ENCODE measurements around the gene KIAA1328.

The KIAA1328 gene

GRCh38 chr18:37230768-37231167 lies 401.8 kb downstream of the KIAA1328 start:
- Histone ChIP-seq H3K36me3 (ENCODE audit: insufficient read depth, low read length) (no peaks in the 10 kb centered on the region), H3K27me3 (ENCODE audit: control insufficient read depth, insufficient read depth, low read length) (no peaks in the 10 kb centered on the region), H3K4me2 (ENCODE audit: low read length) (no peak overlapping the region), H3K4me3 (ENCODE audit: low read length) (no peak overlapping the region), H3K9me3 (replicated peaks; ENCODE audit: low read length) (no peaks in the 10 kb centered on the region), H3K4me1 (ENCODE audit: control insufficient read depth, insufficient read depth, low read length) (no peaks in the 10 kb centered on the region), H3K9ac (ENCODE audit: low read depth, low read length) (no peak overlapping the region)

GRCh38 chr18:37231251-37231650 lies 402.3 kb downstream of the KIAA1328 start:
- H3K9me3 ChIP-seq (replicated peaks; ENCODE audit: low read length), result no peaks in the 10 kb centered on the region
- H3K4me3 ChIP-seq (ENCODE audit: low read length), result no peak overlapping the region
- H3K9ac ChIP-seq (ENCODE audit: low read depth, low read length), result no peak overlapping the region
- no peaks in the 10 kb centered on the region for H3K4me1 ChIP-seq (ENCODE audit: control insufficient read depth, insufficient read depth, low read length)
- no peak overlapping the region for H3K4me2 ChIP-seq (ENCODE audit: low read length)
- no peaks in the 10 kb centered on the region for H3K36me3 ChIP-seq (ENCODE audit: insufficient read depth, low read length)
- no peaks in the 10 kb centered on the region for H3K27me3 ChIP-seq (ENCODE audit: control insufficient read depth, insufficient read depth, low read length)

DNA sequence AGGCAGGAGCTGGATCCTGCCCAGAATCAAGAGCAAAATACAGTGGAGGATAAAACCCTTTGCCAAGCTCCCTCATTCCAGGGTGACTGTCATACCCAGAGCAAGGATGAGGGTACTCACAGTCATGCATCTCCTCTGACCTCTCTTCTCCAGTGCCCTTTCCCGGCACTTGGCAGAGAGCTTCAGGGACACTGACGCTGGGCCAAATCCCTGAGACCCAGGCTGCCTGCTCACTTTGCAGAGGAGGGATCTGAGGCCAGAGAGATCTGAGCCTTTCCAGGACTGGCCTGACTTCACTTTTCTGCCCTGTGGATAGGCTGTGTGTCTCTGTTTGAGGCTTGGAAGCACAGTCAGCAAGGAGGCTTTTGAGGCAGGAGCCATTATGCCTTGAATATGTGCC lies 406.7 kb downstream of the KIAA1328 start:
- Histone ChIP-seq H3K4me3 (ENCODE audit: low read length) (no peak overlapping the region), H3K27me3 (ENCODE audit: control insufficient read depth, insufficient read depth, low read length) (no peaks in the 10 kb centered on the region), H3K4me2 (ENCODE audit: low read length) (no peak overlapping the region), H3K36me3 (ENCODE audit: insufficient read depth, low read length) (no peaks in the 10 kb centered on the region), H3K9ac (ENCODE audit: low read depth, low read length) (no peak overlapping the region), H3K4me1 (ENCODE audit: control insufficient read depth, insufficient read depth, low read length) (no peaks in the 10 kb centered on the region), H3K9me3 (replicated peaks; ENCODE audit: low read length) (no peaks in the 10 kb centered on the region)

- Histone ChIP-seq H3K4me3 (ENCODE audit: low read length) (no peak overlapping the region), H3K9me3 (replicated peaks; ENCODE audit: low read length) (no peaks in the 10 kb centered on the region), H3K36me3 (ENCODE audit: insufficient read depth, low read length) (no peaks in the 10 kb centered on the region), H3K4me2 (ENCODE audit: low read length) (no peak overlapping the region), H3K9ac (ENCODE audit: low read depth, low read length) (no peak overlapping the region), H3K27me3 (ENCODE audit: control insufficient read depth, insufficient read depth, low read length) (peaks cover 10% of the 10 kb centered on the region), H3K4me1 (ENCODE audit: control insufficient read depth, insufficient read depth, low read length) (no peaks in the 10 kb centered on the region)
These were observed 409.6 kb downstream of the KIAA1328 start for GRCh38 chr18:37238282-37239108.

- Histone ChIP-seq H3K9ac (ENCODE audit: low read depth, low read length) (no peak overlapping the region), H3K36me3 (ENCODE audit: insufficient read depth, low read length) (no peaks in the 10 kb centered on the region), H3K27me3 (ENCODE audit: control insufficient read depth, insufficient read depth, low read length) (peaks cover 12% of the 10 kb centered on the region), H3K9me3 (replicated peaks; ENCODE audit: low read length) (no peaks in the 10 kb centered on the region), H3K4me3 (ENCODE audit: low read length) (no peak overlapping the region), H3K4me1 (ENCODE audit: control insufficient read depth, insufficient read depth, low read length) (no peaks in the 10 kb centered on the region), H3K4me2 (ENCODE audit: low read length) (no peak overlapping the region)
These were observed 413.2 kb downstream of the KIAA1328 start for GRCh38 chr18:37242091-37242490.

- Histone ChIP-seq H3K9ac (ENCODE audit: low read depth, low read length) (no peak overlapping the region), H3K4me2 (ENCODE audit: low read length) (no peak overlapping the region), H3K36me3 (ENCODE audit: insufficient read depth, low read length) (no peaks in the 10 kb centered on the region), H3K27me3 (ENCODE audit: control insufficient read depth, insufficient read depth, low read length) (peaks cover 12% of the 10 kb centered on the region), H3K9me3 (replicated peaks; ENCODE audit: low read length) (no peaks in the 10 kb centered on the region), H3K4me1 (ENCODE audit: control insufficient read depth, insufficient read depth, low read length) (no peaks in the 10 kb centered on the region), H3K4me3 (ENCODE audit: low read length) (no peak overlapping the region)
These were observed 414.1 kb downstream of the KIAA1328 start for GRCh38 chr18:37242826-37243560.

GRCh38 chr18:37243741-37244140 lies 414.8 kb downstream of the KIAA1328 start:
- H3K4me2 ChIP-seq (ENCODE audit: low read length), result no peak overlapping the region
- no peaks in the 10 kb centered on the region for H3K36me3 ChIP-seq (ENCODE audit: insufficient read depth, low read length)
- H3K27me3 ChIP-seq (ENCODE audit: control insufficient read depth, insufficient read depth, low read length), result peaks cover 12% of the 10 kb centered on the region
- no peaks in the 10 kb centered on the region for H3K4me1 ChIP-seq (ENCODE audit: control insufficient read depth, insufficient read depth, low read length)
- H3K9me3 ChIP-seq (replicated peaks; ENCODE audit: low read length), result no peaks in the 10 kb centered on the region
- no peak overlapping the region for H3K9ac ChIP-seq (ENCODE audit: low read depth, low read length)
- H3K4me3 ChIP-seq (ENCODE audit: low read length), result no peak overlapping the region

GRCh38 chr18:37244618-37245017 lies 415.7 kb downstream of the KIAA1328 start:
- no peak overlapping the region for H3K4me2 ChIP-seq (ENCODE audit: low read length)
- no peaks in the 10 kb centered on the region for H3K9me3 ChIP-seq (replicated peaks; ENCODE audit: low read length)
- H3K9ac ChIP-seq (ENCODE audit: low read depth, low read length), result no peak overlapping the region
- H3K4me1 ChIP-seq (ENCODE audit: control insufficient read depth, insufficient read depth, low read length), result no peaks in the 10 kb centered on the region
- H3K36me3 ChIP-seq (ENCODE audit: insufficient read depth, low read length), result no peaks in the 10 kb centered on the region
- peaks cover 19% of the 10 kb centered on the region for H3K27me3 ChIP-seq (ENCODE audit: control insufficient read depth, insufficient read depth, low read length)
- no peak overlapping the region for H3K4me3 ChIP-seq (ENCODE audit: low read length)

- H3K4me1 ChIP-seq (ENCODE audit: control insufficient read depth, insufficient read depth, low read length), result no peaks in the 10 kb centered on the region
- no peak overlapping the region for H3K9ac ChIP-seq (ENCODE audit: low read depth, low read length)
- H3K9me3 ChIP-seq (replicated peaks; ENCODE audit: low read length), result no peaks in the 10 kb centered on the region
- H3K36me3 ChIP-seq (ENCODE audit: insufficient read depth, low read length), result no peaks in the 10 kb centered on the region
- H3K4me3 ChIP-seq (ENCODE audit: low read length), result no peak overlapping the region
- peaks cover 40% of the 10 kb centered on the region for H3K27me3 ChIP-seq (ENCODE audit: control insufficient read depth, insufficient read depth, low read length)
- no peak overlapping the region for H3K4me2 ChIP-seq (ENCODE audit: low read length)
These were observed 417.9 kb downstream of the KIAA1328 start for GRCh38 chr18:37246779-37247340.

- peaks cover 45% of the 10 kb centered on the region for H3K27me3 ChIP-seq (ENCODE audit: control insufficient read depth, insufficient read depth, low read length)
- H3K36me3 ChIP-seq (ENCODE audit: insufficient read depth, low read length), result no peaks in the 10 kb centered on the region
- no peak overlapping the region for H3K4me2 ChIP-seq (ENCODE audit: low read length)
- no peak overlapping the region for H3K4me3 ChIP-seq (ENCODE audit: low read length)
- H3K9ac ChIP-seq (ENCODE audit: low read depth, low read length), result no peak overlapping the region
- no peaks in the 10 kb centered on the region for H3K9me3 ChIP-seq (replicated peaks; ENCODE audit: low read length)
- H3K4me1 ChIP-seq (ENCODE audit: control insufficient read depth, insufficient read depth, low read length), result no peaks in the 10 kb centered on the region
These were observed 418.7 kb downstream of the KIAA1328 start for GRCh38 chr18:37247497-37248161.

DNA sequence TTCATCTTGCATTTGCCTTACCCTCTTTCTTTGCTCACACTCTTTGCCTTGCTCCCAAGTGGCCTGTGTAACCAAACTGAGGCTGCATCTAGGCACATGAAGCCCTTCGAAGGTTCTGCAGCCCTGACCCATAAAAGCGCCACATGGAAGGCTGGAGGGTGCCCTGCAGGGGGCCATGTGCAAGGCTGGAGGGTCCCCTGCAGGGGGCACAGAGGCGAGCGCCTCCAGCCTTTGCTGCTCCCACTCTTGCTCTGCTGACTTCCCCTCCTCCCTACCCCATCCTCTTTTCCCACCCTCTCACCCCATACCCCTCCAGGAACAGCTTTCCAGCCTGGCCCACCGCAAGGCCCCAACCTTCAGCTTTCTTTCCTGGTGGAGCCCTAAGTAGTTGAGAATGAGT lies 419.4 kb downstream of the KIAA1328 start:
- no peak overlapping the region for H3K4me2 ChIP-seq (ENCODE audit: low read length)
- H3K9ac ChIP-seq (ENCODE audit: low read depth, low read length), result no peak overlapping the region
- no peaks in the 10 kb centered on the region for H3K4me1 ChIP-seq (ENCODE audit: control insufficient read depth, insufficient read depth, low read length)
- no peak overlapping the region for H3K4me3 ChIP-seq (ENCODE audit: low read length)
- no peaks in the 10 kb centered on the region for H3K9me3 ChIP-seq (replicated peaks; ENCODE audit: low read length)
- peaks cover 46% of the 10 kb centered on the region for H3K27me3 ChIP-seq (ENCODE audit: control insufficient read depth, insufficient read depth, low read length)
- no peaks in the 10 kb centered on the region for H3K36me3 ChIP-seq (ENCODE audit: insufficient read depth, low read length)
